Ammon's horn (tissue), 1 donor: ENCODE measurements around the gene KCNIP1.

Experiments
- DNase-seq: peaks from one replicate; pipeline ENCODE4 v3.0.0-alpha.2; 2016; ENCODE audit warnings: low spot score

Gene KCNIP1

GRCh38 chr5:170629566-170630175 is 125.9 kb downstream of the KCNIP1 start:
- no peak for DNase-seq

- no peak for DNase-seq
Measured at GRCh38 chr5:170630226-170630625, 126.4 kb downstream of the KCNIP1 start.

DNA sequence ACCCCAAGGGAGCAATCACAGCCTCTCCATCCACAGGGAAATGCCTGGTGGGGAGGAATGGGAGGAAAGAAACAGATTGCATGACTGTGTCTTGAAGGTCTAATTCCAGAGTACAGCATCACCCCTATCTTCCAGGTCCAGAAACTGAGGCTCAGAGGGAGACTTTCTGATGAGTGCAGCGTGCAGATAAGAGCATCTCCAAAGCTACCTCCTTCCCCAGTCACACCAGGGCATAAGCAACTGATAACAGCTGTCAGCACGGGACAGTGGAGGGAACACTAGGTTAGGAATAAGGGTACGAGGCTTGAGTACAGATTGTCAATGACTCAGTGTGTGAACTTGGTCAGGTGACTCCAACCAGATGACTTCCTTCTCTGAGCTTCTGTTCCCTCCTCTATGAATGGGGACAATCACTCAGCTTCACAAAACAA is 126.9 kb downstream of the KCNIP1 start:
- DNase-seq, result peak; percentile 61

DNA sequence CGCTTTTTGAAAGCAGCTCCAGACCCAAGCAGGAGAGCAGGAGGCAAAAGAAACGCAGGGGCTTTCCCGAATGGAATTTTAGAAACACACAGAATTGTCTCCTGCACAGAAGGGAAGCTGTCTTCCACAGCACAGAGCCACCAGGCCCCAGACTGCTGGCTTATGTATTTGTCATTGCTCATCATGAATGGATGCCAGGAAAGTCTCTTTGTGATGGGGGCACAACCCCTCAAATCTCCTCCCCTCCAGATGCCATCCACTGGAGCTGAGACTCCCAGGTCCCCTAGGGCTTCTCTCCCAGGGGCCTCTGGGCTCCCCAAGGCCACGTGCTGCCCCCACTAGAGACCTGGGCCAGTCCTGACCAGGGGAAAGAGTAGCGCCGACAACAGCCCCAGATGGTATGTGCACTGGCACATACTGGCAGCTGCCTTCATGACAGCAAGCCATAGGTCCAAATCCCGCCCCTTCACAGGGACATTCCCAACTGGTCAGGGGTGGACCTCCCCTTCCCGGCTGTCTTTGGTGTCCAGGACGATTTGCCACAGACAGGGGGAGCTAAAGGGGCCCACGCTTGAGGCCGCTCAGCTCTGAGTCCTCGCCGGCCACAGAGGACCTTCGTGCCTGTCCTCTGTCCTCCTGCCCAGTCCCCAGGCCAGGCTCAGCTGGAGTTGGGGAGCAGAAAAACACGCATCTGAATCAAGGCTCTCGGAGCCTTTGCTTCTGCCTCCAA is 127.8 kb downstream of the KCNIP1 start:
- peak; percentile 41 for DNase-seq

DNA sequence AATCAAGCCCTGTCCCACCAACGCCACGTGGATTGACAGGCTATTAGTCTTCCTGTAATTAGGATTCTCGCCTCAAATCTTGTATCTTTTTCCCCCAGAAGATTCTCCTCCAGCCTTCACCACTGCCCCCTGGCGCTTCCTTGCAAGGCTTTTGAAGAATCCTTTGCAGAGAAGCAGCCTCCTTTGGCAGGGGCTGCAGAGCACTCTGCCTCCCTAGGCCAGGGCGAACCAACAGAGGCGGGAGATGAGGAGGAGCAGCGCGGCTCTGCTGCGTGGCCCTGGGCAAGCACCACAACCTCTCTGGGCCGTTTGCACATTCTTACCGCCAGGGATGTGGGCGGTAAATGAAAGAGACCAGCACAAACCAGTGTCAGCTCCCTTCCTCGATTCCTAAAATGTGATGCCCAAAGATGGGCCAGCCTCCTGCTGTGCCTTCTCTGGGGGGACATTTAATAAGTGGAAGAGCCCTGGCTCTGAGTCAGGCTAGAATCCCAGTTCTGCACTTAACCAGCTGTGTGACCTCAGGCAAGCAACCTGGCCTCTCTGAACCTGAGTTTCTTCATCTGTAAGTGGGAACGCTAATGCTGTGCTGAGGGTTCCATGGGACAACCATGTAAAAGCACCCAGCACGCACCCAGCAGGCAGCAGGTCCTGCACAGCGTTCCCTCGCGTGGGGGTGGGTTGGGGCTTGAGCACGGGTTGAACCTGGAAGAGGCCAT is 128.6 kb downstream of the KCNIP1 start:
- no peak for DNase-seq

- DNase-seq, result peak; percentile 70
Measured at GRCh38 chr5:170632985-170633234, 129.1 kb downstream of the KCNIP1 start.

GRCh38 chr5:170633235-170634081 is 129.6 kb downstream of the KCNIP1 start:
- peak; percentile 59 for DNase-seq

- DNase-seq, result no peak
Measured at GRCh38 chr5:170634256-170634990, 130.6 kb downstream of the KCNIP1 start.

- no peak for DNase-seq
Measured at GRCh38 chr5:170635706-170636105, 131.9 kb downstream of the KCNIP1 start.

GRCh38 chr5:170636206-170636605 is 132.4 kb downstream of the KCNIP1 start:
- DNase-seq, result no peak

DNA sequence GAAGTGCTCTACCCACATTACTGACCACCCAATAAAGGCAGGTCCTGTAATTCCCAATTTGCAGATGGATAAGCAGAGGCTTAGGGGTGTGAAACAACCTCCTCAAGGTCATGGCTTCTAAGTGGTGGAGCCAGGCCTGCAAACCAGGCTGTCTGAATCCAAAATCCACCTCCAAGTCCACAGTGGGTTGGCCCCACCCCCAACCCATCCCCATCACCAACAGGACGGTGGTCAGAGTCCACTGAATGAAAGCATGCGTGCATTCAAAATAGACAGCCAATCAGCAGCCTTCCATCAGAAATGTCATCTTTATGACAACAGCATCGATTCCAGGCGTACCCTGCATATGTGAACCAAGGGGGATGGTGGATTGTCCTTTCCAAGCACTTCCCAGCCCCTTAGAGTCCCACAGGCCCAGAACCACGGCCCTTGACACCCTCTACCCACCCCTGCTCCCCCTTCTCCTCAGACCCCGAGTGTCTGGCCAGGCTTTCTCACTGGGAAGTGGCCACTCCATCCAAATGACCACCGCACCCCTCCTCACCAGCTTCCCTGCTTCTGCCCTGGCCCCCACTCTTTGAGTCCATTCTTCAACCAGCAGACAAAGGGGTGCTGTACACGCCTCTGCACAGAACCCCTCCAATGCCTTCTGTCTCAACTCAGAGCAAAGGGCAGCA is 133.1 kb downstream of the KCNIP1 start:
- no peak for DNase-seq

GRCh38 chr5:170638051-170638450 is 134.2 kb downstream of the KCNIP1 start:
- DNase-seq, result no peak

GRCh38 chr5:170638454-170639220 is 134.8 kb downstream of the KCNIP1 start:
- peak; percentile 70 for DNase-seq

- DNase-seq, result no peak
Measured at GRCh38 chr5:170639221-170639925, 135.6 kb downstream of the KCNIP1 start.

- DNase-seq, result no peak
Measured at GRCh38 chr5:170640731-170641588, 137.1 kb downstream of the KCNIP1 start.

DNA sequence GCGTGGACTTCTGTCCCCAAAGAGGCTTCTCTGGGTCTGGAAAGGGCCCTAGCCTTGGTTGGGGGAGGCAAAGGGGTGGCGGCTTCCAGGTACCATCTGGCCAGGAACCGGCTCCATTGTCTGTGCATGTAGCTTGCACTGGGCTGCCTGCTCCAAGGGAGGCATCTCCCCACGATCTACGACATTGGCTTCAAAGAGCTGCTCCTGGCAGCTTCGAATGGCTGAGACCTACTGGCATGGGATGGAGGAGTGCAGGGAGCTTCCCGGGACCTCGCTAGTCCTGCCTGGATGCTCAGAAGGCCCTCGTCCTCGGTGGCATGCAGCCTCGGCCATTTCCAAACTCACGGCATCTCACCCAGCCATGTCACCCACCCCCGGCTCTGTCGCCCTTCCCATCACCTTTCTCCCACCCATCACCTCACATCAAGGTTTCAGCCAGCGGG is 137.8 kb downstream of the KCNIP1 start:
- no peak for DNase-seq

GRCh38 chr5:170642066-170642735 is 138.4 kb downstream of the KCNIP1 start:
- no peak for DNase-seq

DNA sequence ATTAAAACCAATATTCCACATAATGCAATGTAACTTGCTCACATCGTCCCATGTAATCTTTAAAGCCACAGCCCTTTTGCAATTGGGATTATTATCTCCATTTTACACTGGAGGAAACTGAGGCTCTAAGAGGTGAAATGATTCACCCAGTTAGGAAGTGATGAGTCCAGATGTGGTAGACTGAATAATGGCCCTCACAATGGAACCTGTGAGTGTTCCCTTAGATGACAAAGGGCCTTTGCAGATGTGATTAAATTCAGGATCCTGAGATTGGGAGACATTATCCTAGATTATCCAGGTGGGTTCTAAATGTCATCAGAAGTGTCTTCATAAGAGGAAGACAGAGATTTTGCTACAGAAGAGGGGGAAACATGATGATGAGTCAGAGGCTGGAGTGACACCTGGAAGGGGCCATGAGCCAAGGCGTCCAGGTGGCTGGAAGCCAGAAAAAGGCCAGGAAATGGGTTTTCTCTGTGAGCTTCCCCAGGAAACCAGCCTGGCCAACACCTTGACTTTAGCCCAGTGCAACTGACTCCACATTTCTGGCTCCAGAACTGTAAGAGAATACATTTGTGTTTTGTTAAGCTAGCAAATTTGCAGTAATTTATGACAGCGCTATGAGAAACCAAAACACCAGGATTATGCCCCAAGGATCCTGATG is 139.1 kb downstream of the KCNIP1 start:
- DNase-seq, result no peak
